GM19240 (cell line): ENCODE data around the gene PGBD2.
"Not testable (repeated sequence)": the region's sequence is repeated elsewhere in the genome, so short reads cannot be mapped to it uniquely, and the experiment has no call there.

Source experiments
- DNase-seq: peaks from one replicate; pipeline ENCODE4 v3.0.0; 2011; ENCODE audit warnings: low spot score; ENCODE audit not compliant: insufficient read length

Gene PGBD2

GRCh38 chr1:248925859-248926258, 19.8 kb downstream of the PGBD2 start:
- DNase-seq: not testable (repeated sequence)

- DNase-seq: no peak
Observed at GRCh38 chr1:248926401-248927182, 20.6 kb downstream of the PGBD2 start.

GRCh38 chr1:248927283-248927682, 21.2 kb downstream of the PGBD2 start:
- DNase-seq: not testable (repeated sequence)

GRCh38 chr1:248928122-248928521, 22.1 kb downstream of the PGBD2 start:
- not testable (repeated sequence) for DNase-seq

- not testable (repeated sequence) for DNase-seq
Observed at GRCh38 chr1:248930037-248930436, 24.0 kb downstream of the PGBD2 start.

- not testable (repeated sequence) for DNase-seq
Observed at GRCh38 chr1:248938173-248938809, 32.3 kb downstream of the PGBD2 start.

GRCh38 chr1:248944134-248944999, 38.3 kb downstream of the PGBD2 start:
- not testable (repeated sequence) for DNase-seq

GRCh38 chr1:248945000-248945423, 39.0 kb downstream of the PGBD2 start:
- DNase-seq: not testable (repeated sequence)

GRCh38 chr1:248945453-248945852, 39.4 kb downstream of the PGBD2 start:
- DNase-seq: not testable (repeated sequence)

GRCh38 chr1:248945856-248946416, 39.9 kb downstream of the PGBD2 start:
- DNase-seq: not testable (repeated sequence)
